Bronchial epithelial cell (primary cell): ENCODE results near the gene C1QTNF6. TPM values are rescaled to one million over a fixed set of nuclear protein-coding genes. Genes with fewer than 3 reads are reported as not detected.

ENCODE experiments used
- DNase-seq: peaks from one replicate; pipeline ENCODE4 v3.0.0-alpha.2; 2010; ENCODE audit warnings: low read depth
- FAIRE-seq: peaks from 2 replicates; lab custom pipeline; 2011; peaks lifted over from hg19 to GRCh38; lab: Jason Lieb, UNC
- H3K27me3 ChIP-seq: 2 replicates; pipeline ENCODE4 v1.5.1; 2011; ENCODE audit warnings: low read length; ENCODE audit not compliant: control insufficient read depth, insufficient read depth
- H3K36me3 ChIP-seq: 2 replicates; pipeline ENCODE4 v1.5.1; 2011; ENCODE audit warnings: low read length; ENCODE audit not compliant: control insufficient read depth, insufficient read depth
- H3K4me3 ChIP-seq: 2 replicates; pipeline ENCODE4 v1.5.1; 2011; ENCODE audit warnings: mild to moderate bottlenecking, low read depth, low read length, control low read depth
- CTCF ChIP-seq: IDR thresholded peaks from 2 replicates; pipeline ENCODE4 v1.5.1; 2011; ENCODE audit warnings: mild to moderate bottlenecking, moderate library complexity, low read length, control low read depth, inconsistent platforms; ENCODE audit not compliant: insufficient read depth, severe bottlenecking
- total RNA-seq: library from RNA; depleted of rRNA; stranded (reverse); fragments of >200 nt; gene quantifications from 2 replicates; pipeline ENCODE4 v1.2.1, GENCODE V29; 2014

The C1QTNF6 gene
- total RNA-seq, 1 donor from 2014 or later, result 2.9 TPM

GRCh38 chr22:37164505-37164887 lies 23.6 kb downstream of the C1QTNF6 start:
- Histone ChIP-seq H3K4me3 (no peak overlapping the region), H3K27me3 (peaks cover 3% of the 10 kb centered on the region), H3K36me3 (no peaks in the 10 kb centered on the region)
- DNase-seq (no peak), FAIRE-seq (no peak)
- TF ChIP-seq CTCF, result no peak

- TF ChIP-seq CTCF, result no peak
- H3K4me3 ChIP-seq, result no peak overlapping the region
- no peaks in the 10 kb centered on the region for H3K36me3 ChIP-seq
- FAIRE-seq (no peak), DNase-seq (no peak)
- peaks cover 3% of the 10 kb centered on the region for H3K27me3 ChIP-seq
Observed at GRCh38 chr22:37163575-37164504, 24.2 kb downstream of the C1QTNF6 start.

DNA sequence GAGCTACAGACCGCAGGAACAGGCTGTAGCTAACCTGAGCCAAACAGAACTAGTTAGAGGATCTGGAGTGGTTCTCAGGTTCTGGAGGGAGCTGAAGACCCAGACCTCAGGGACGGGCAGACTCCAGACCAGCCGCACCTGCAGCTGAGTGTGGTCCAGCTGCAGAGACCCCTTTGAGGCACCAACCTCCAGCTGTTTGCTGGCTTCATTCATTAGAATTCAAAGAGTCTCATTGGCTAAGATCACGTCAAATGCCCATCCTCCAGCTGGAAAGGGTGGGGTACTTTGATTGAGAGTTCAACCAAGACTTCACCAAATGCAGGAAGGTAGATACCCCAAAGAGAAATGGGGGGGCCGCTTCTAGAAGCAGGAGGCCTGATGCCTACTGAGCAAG lies 25.0 kb downstream of the C1QTNF6 start:
- DNase-seq (no peak), FAIRE-seq (no peak)
- Histone ChIP-seq H3K36me3 (no peaks in the 10 kb centered on the region), H3K27me3 (peaks cover 1% of the 10 kb centered on the region), H3K4me3 (no peak overlapping the region)
- no peak for TF ChIP-seq CTCF

GRCh38 chr22:37162221-37163095 lies 25.6 kb downstream of the C1QTNF6 start:
- DNase-seq, result no peak
- H3K27me3 ChIP-seq, result peaks cover 1% of the 10 kb centered on the region
- FAIRE-seq, result no peak
- no peak for TF ChIP-seq CTCF
- H3K4me3 ChIP-seq, result no peak overlapping the region
- H3K36me3 ChIP-seq, result no peaks in the 10 kb centered on the region

DNA sequence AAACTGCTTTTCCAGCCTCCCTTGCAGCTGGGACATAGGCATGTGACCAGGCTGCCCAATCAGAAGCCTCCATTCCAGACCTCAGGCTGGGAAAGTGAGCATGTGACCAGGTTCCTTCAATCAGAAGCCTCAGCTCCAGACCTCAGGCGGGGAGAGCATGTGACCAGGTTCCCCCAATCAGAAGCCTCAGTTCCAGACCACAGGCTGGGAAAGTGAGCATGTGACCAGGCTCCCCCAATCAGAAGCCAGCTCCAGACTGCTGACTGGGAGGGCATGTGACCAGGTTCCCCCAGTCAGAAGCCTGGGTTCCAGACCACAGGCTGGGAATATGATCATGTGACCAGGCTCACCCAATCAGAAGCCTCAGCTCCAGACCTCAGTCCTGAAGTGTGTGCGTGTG lies 26.6 kb downstream of the C1QTNF6 start:
- H3K27me3 ChIP-seq, result peaks cover 1% of the 10 kb centered on the region
- DNase-seq (no peak), FAIRE-seq (peak; percentile 66)
- H3K4me3 ChIP-seq, result no peak overlapping the region
- TF ChIP-seq CTCF, result no peak
- no peaks in the 10 kb centered on the region for H3K36me3 ChIP-seq
